ENCODE results near the gene POLA2. TPM values are rescaled to one million over a fixed set of nuclear protein-coding genes. Genes with fewer than 3 reads are reported as not detected.

Gene POLA2
- polyA plus RNA-seq, 1 donor (not counting 4 experiments of a cell fraction or from before 2014, with no cell fraction given): 20.9 TPM

GRCh38 chr11:65304613-65305012 lies 42.9 kb downstream of the POLA2 start:
- Histone ChIP-seq H3K27me3 (ENCODE audit: control insufficient read depth, extremely low read depth, insufficient read depth, low read length) (no peaks in the 10 kb centered on the region), H3K79me2 (ENCODE audit: control insufficient read depth, insufficient read depth, low read length) (no peaks in the 10 kb centered on the region), H4K20me1 (ENCODE audit: control insufficient read depth, extremely low read depth, insufficient read depth, low read length) (no peaks in the 10 kb centered on the region), H3K4me3 (ENCODE audit: control insufficient read depth in 2 of 3, extremely low read depth in 1 of 3, insufficient read depth in 2 of 3, low read depth in 1 of 3, low read length in 3 of 3) (no peak overlapping the region), H2AFZ (ENCODE audit: control insufficient read depth, low read length) (no peak overlapping the region), H3K36me3 (ENCODE audit: control insufficient read depth in 2 of 2, extremely low read depth in 1 of 2, insufficient read depth in 2 of 2, low read length in 2 of 2) (peaks cover 0 to 2% of the 10 kb centered on the region in 2 experiments), H3K9ac (ENCODE audit: control insufficient read depth, extremely low read depth, insufficient read depth, low read length) (no peak overlapping the region), H3K4me1 (ENCODE audit: control insufficient read depth, extremely low read depth, insufficient read depth, low read length) (no peaks in the 10 kb centered on the region), H3K4me2 (ENCODE audit: control insufficient read depth, extremely low read depth, insufficient read depth, low read depth, low read length) (no peak overlapping the region), H3K9me1 (ENCODE audit: control insufficient read depth, extremely low read depth, insufficient read depth, low read length) (no peaks in the 10 kb centered on the region), H3K9me3 (ENCODE audit: control insufficient read depth, low read depth, low read length) (no peaks in the 10 kb centered on the region), H3K27ac (ENCODE audit: control insufficient read depth, insufficient read depth, low read length) (no peak overlapping the region)
- no peak for TF ChIP-seq CTCF (optimal IDR thresholded peaks at IDR 0.05 in 1 of 3, IDR thresholded peaks at IDR 0.05 in 1 of 3, conservative IDR thresholded peaks at IDR 0.05 in 1 of 3; ENCODE audit: extremely low read depth in 1 of 3, insufficient read depth in 2 of 3, low read length in 3 of 3)
- TF ChIP-seq EZH2 (IDR thresholded peaks at IDR 0.05; ENCODE audit: low read length): no peak
- no peak for DNase-seq (ENCODE audit: low read depth, low spot score)
- dilution Hi-C loops (cut with MboI; ENCODE audit: extremely low pct_ligation_motif_present, low sequenced_read_pairs): no loop called here
- no peak for FAIRE-seq

- Histone ChIP-seq H3K27me3 (ENCODE audit: control insufficient read depth, extremely low read depth, insufficient read depth, low read length) (no peaks in the 10 kb centered on the region), H4K20me1 (ENCODE audit: control insufficient read depth, extremely low read depth, insufficient read depth, low read length) (no peaks in the 10 kb centered on the region), H3K36me3 (ENCODE audit: control insufficient read depth in 2 of 2, extremely low read depth in 1 of 2, insufficient read depth in 2 of 2, low read length in 2 of 2) (peaks cover 0 to 2% of the 10 kb centered on the region in 2 experiments), H3K4me2 (ENCODE audit: control insufficient read depth, extremely low read depth, insufficient read depth, low read depth, low read length) (no peak overlapping the region), H3K9me1 (ENCODE audit: control insufficient read depth, extremely low read depth, insufficient read depth, low read length) (no peaks in the 10 kb centered on the region), H3K4me3 (ENCODE audit: control insufficient read depth in 2 of 3, extremely low read depth in 1 of 3, insufficient read depth in 2 of 3, low read depth in 1 of 3, low read length in 3 of 3) (no peak overlapping the region), H3K9me3 (ENCODE audit: control insufficient read depth, low read depth, low read length) (no peaks in the 10 kb centered on the region), H3K4me1 (ENCODE audit: control insufficient read depth, extremely low read depth, insufficient read depth, low read length) (no peaks in the 10 kb centered on the region), H3K9ac (ENCODE audit: control insufficient read depth, extremely low read depth, insufficient read depth, low read length) (no peak overlapping the region), H3K27ac (ENCODE audit: control insufficient read depth, insufficient read depth, low read length) (no peak overlapping the region), H3K79me2 (ENCODE audit: control insufficient read depth, insufficient read depth, low read length) (no peaks in the 10 kb centered on the region), H2AFZ (ENCODE audit: control insufficient read depth, low read length) (no peak overlapping the region)
- FAIRE-seq (no peak), DNase-seq (ENCODE audit: low read depth, low spot score) (no peak)
- dilution Hi-C loops (cut with MboI; ENCODE audit: extremely low pct_ligation_motif_present, low sequenced_read_pairs): no loop called here
- TF ChIP-seq EZH2 (IDR thresholded peaks at IDR 0.05; ENCODE audit: low read length) (no peak), CTCF (optimal IDR thresholded peaks at IDR 0.05 in 1 of 3, IDR thresholded peaks at IDR 0.05 in 1 of 3, conservative IDR thresholded peaks at IDR 0.05 in 1 of 3; ENCODE audit: extremely low read depth in 1 of 3, insufficient read depth in 2 of 3, low read length in 3 of 3) (no peak)
Observed at GRCh38 chr11:65305501-65306268, 43.9 kb downstream of the POLA2 start.

Measured in keratinocyte (primary cell).